Stimulated activated CD8-positive, alpha-beta memory T cell treated with anti-CD3 and anti-CD28 coated beads, Interleukin-4, amount 100 ng/mL, for 48 hours (primary cell): Measurements from ENCODE around the gene RPP25.
A peak's percentile ranks its signal among the peaks of the same experiment; 100 is the strongest.
"Not testable (repeated sequence)": the region's sequence is repeated elsewhere in the genome, so short reads cannot be mapped to it uniquely, and the experiment has no call there.

Experiments used
- DNase-seq: peaks from one replicate; pipeline ENCODE4 v3.0.0-alpha.2; 2020

RPP25 gene

GRCh38 chr15:74913799-74914198, 42.8 kb downstream of the RPP25 start:
- not testable (repeated sequence) for DNase-seq

GRCh38 chr15:74913041-74913440, 43.5 kb downstream of the RPP25 start:
- DNase-seq = no peak

DNA sequence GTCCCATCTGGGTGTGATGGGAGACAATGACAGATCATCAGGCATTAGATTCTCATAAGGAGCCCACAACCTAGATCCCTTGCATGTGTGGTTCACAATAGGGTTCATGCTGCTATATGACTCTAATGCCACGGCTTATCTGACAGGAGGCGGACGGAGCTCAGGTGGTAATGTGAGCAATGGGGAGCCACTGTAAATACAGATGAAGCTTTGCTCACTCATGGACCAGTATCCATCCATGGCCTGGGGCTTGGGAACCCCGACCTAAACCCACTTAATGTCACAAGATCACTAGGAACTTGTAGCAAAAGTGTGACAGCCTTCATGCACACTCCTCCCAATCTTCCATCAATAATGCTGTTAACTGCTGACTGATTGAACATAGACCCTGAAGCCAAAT, 47.9 kb downstream of the RPP25 start:
- no peak for DNase-seq

DNA sequence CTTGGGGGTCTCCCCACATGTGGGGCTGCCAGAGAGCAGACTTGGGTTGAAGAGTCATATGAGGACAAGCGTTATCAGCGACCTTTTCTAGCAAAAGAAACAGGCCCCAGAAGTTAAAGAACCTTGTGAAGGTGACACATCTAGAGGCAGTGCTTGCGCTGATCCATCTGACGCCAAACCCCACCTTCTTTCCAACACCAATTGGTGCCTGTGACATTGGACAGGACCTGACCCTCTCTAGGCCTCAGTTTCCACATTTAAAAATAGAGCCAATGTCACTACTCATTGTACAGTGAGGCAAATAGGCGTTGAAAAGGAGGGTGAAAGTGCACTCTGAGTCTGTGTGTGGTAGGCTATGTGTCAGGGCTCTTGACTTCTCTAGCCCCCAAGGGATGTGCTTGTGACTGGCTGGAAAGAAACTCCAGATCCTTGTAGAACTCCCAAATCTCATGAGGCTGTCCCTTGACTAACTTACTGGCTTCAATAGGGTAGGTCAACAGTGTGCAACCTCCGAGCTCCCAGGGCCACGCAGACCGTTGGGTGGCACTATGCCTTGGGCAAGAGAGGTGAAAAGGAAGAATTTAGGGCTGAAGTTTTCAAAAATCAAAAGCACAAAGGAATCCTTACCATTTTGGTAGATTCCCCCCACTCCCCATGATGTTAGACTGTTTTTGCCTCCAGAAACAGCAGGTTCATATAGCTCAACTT, 49.3 kb downstream of the RPP25 start:
- no peak for DNase-seq

- peak; percentile 90 for DNase-seq
Observed at GRCh38 chr15:74906450-74907162, 50.0 kb downstream of the RPP25 start, which contains the start of gene FAM219B. Gene FAM219B, minus strand, starts transcription at chr15:74906851. Its CDS starts 51 bp downstream, at chr15:74906800.

DNA sequence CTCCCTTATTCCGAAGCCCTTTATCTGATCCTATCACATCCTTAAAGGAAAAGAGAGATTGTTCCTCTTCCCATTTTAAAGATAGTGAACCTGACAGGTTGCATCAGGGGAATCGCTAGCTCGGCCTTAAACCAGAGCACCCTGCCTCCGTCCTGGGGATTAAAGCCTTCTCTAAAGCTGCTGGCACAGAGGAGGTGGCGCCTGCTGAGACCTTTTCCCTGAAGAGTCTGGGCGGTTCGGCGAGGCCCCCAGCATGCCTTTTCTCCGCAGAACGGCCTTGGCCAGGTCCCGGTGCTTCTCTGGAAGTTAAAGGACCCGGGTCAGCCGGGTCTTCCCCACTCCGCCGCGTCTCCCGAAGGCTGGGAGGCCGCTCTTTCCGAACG, 50.5 kb downstream of the RPP25 start:
- peak; percentile 57 for DNase-seq
